Small intestine (tissue), 7 donors: ENCODE results near the gene RAB18. TPM values are rescaled to one million over a fixed set of nuclear protein-coding genes. Genes with fewer than 3 reads are reported as not detected.

Source experiments
- DNase-seq, 2 donors: peaks; one replicate each; pipeline versions ENCODE4 v3.0.0 to v3.0.0-alpha.2; 2013
- FAIRE-seq: peaks from 2 replicates; lab custom pipeline; 2012; peaks lifted over from hg19 to GRCh38; lab: Jason Lieb, UNC
- H3K27ac ChIP-seq, 3 donors: one replicate each; pipeline ENCODE4 v1.5.1; 2013; ENCODE audit warnings: low read length in 2 of 3, mild to moderate bottlenecking in 2 of 3, control low read depth in 1 of 3, inconsistent platforms in 1 of 3, low read depth in 1 of 3, moderate library complexity in 1 of 3
- H3K27me3 ChIP-seq, 3 donors: one replicate each; pipeline ENCODE4 v1.6.1; 2013; ENCODE audit warnings: low read length in 3 of 3, inconsistent platforms in 1 of 3; ENCODE audit not compliant: control insufficient read depth in 3 of 3, insufficient read depth in 3 of 3
- H3K36me3 ChIP-seq, 3 donors: one replicate each; pipeline ENCODE4 v1.6.1; 2013; ENCODE audit warnings: low read length in 3 of 3, inconsistent platforms in 1 of 3, low read depth in 1 of 3, mild to moderate bottlenecking in 1 of 3, moderate library complexity in 1 of 3; ENCODE audit not compliant: control insufficient read depth in 3 of 3, insufficient read depth in 2 of 3
- H3K4me1 ChIP-seq, 3 donors: one replicate each; pipeline ENCODE4 v1.6.1; 2013; ENCODE audit warnings: low read length in 2 of 3, inconsistent platforms in 1 of 3, low read depth in 1 of 3, mild to moderate bottlenecking in 1 of 3, moderate library complexity in 1 of 3; ENCODE audit not compliant: control insufficient read depth in 3 of 3, insufficient read depth in 2 of 3
- H3K4me3 ChIP-seq, 3 donors: one replicate each; pipeline ENCODE4 v1.5.1; 2013; ENCODE audit warnings: low read length in 3 of 3, control low read depth in 1 of 3, inconsistent platforms in 1 of 3, low read depth in 1 of 3, mild to moderate bottlenecking in 1 of 3, moderate library complexity in 1 of 3
- H3K9me3 ChIP-seq, 2 donors: one replicate each; pipeline ENCODE4 v1.6.1; 2013; ENCODE audit warnings: low read depth in 1 of 2, low read length in 1 of 2; ENCODE audit not compliant: control insufficient read depth in 2 of 2, insufficient read depth in 1 of 2
- whole genome bisulfite sequencing, 3 donors: extraction: QIAGEN DNeasy Blood & Tissue Kit; methylation state at CpG; one replicate each; pipeline ENCODE4 v1.1.7; 2013; 5-methylcytosine and 5-hydroxymethylcytosine counted together
- polyA plus RNA-seq, 4 donors: library from polyadenylated mRNA; stranded (reverse) in 3 of 4; unstranded in 1 of 4; fragments of 200-250 nt in 3 of 4; fragments of 120-200 nt in 1 of 4; gene quantifications; one replicate each; pipeline versions ENCODE4 v1.2.1 to v1.2.3, GENCODE V29; 2013
- donor health status: healthy with polysubstance abuse.
- donor health status: control.
- donor health status: control.
- donor health status: Bipolar disorder and iron deficiency.
- donor health status: healthy.

The RAB18 gene
- polyA plus RNA-seq, 4 donors: 28.4 to 66.4 (median 37.3) TPM

- Histone ChIP-seq H3K27ac (no peak overlapping the region), H3K9me3 (no peaks in the 10 kb centered on the region), H3K27me3 (peaks cover 0 to 4% (median 0%) of the 10 kb centered on the region in 3 donors), H3K4me1 (peaks cover 2 to 12% (median 9%) of the 10 kb centered on the region in 3 donors), H3K4me3 (no peak overlapping the region), H3K36me3 (peaks cover under 1 to 5% (median 2%) of the 10 kb centered on the region in 3 donors)
- no peak for FAIRE-seq
- WGBS, 3 donors: 71 to 76% (median 75%) methylated on average over 4 of the region's 4 CpGs
- no peak for DNase-seq
These were observed 2.2 kb downstream of the RAB18 start for GRCh38 chr10:27506280-27506679.

DNA sequence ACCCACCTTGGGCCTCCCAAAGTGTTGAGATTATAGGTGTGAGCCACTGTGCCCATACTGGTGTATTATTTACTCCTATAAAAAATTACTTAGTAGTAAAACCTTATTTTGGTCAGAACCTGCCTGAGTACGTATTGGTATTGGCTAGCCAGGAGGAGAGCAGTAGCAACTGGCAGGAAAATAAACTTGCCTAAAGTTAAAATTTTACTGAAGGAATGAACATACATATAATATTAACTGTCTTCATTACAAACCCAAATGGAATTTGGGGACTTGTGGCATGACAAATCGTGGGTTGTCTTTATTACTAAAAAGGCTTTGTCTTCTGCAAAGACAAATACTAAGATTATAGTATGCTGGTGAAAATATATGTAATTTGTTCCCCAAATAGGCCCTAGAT, 8.4 kb downstream of the RAB18 start:
- H3K27me3 ChIP-seq: no peaks in the 10 kb centered on the region
- no peaks in the 10 kb centered on the region for H3K4me1 ChIP-seq
- H3K9me3 ChIP-seq: no peaks in the 10 kb centered on the region
- 66 to 78% (median 72%) methylated on average over 2 of the region's 2 CpGs for WGBS, 3 donors
- H3K36me3 ChIP-seq: peaks cover 4 to 24% (median 4%) of the 10 kb centered on the region in 3 donors
- FAIRE-seq (no peak), DNase-seq (no peak)
- no peak overlapping the region for H3K4me3 ChIP-seq
- no peak overlapping the region for H3K27ac ChIP-seq

GRCh38 chr10:27513451-27514191, 9.5 kb downstream of the RAB18 start:
- no peak overlapping the region for H3K27ac ChIP-seq
- FAIRE-seq: no peak
- no peaks in the 10 kb centered on the region for H3K4me1 ChIP-seq
- no peak for DNase-seq
- no peak overlapping the region for H3K4me3 ChIP-seq
- 53 to 71% (median 63%) methylated on average over 3 of the region's 3 CpGs for WGBS, 3 donors
- H3K9me3 ChIP-seq: no peaks in the 10 kb centered on the region
- H3K27me3 ChIP-seq: no peaks in the 10 kb centered on the region
- peaks cover 4 to 23% (median 4%) of the 10 kb centered on the region in 3 donors for H3K36me3 ChIP-seq

DNA sequence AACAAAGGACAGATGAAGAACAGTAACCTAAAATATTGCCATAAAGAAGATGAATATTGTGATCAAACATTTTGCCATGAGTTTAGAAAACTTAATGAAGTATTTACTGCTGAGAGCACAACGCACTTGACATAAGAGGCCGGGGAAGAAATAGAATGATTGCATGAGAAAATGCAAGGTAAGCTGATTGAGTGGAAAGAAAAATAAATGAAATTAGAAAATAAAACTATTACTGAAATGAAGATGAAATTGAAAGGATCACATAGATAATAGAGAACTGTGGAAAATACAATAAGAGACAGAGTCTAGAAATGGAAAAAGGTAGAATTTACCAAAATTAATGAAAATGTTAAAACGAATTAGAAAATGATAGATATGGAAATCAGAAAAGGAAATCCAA, 10.1 kb downstream of the RAB18 start:
- Histone ChIP-seq H3K36me3 (peaks cover 4 to 23% (median 4%) of the 10 kb centered on the region in 3 donors), H3K4me3 (no peak overlapping the region), H3K4me1 (no peaks in the 10 kb centered on the region), H3K9me3 (no peaks in the 10 kb centered on the region), H3K27ac (no peak overlapping the region), H3K27me3 (no peaks in the 10 kb centered on the region)
- FAIRE-seq (peak; percentile 36), DNase-seq (no peak)
- WGBS, 3 donors: 87 to 95% (median 88%) methylated on average over 3 of the region's 3 CpGs

DNA sequence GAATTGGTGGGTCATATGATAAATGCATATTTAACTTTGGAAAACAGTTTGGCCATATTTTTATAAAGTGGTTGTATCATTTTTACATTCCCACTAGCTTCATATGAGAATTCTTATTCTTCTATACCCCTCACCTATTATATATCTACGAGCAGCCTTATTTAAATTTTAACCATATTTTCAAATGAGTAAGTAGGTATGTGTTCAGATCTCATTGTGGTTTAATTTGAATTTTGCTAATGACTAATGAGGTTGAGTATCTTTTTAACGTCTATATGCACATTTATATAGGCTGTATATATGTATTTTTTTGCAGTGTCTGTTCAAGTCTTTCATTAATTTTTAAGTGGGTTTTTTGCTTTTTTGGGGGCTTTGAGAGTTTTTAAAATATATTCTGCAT, 14.2 kb downstream of the RAB18 start:
- Histone ChIP-seq H3K27ac (no peak overlapping the region), H3K36me3 (peaks cover 2 to 10% (median 2%) of the 10 kb centered on the region in 3 donors), H3K27me3 (no peaks in the 10 kb centered on the region), H3K9me3 (no peaks in the 10 kb centered on the region), H3K4me3 (no peak overlapping the region), H3K4me1 (peaks cover 0 to 2% (median 0%) of the 10 kb centered on the region in 3 donors)
- FAIRE-seq (peak; percentile 33), DNase-seq (no peak)
- 81 to 89% (median 86%) methylated on average over 2 of the region's 2 CpGs for WGBS, 3 donors

DNA sequence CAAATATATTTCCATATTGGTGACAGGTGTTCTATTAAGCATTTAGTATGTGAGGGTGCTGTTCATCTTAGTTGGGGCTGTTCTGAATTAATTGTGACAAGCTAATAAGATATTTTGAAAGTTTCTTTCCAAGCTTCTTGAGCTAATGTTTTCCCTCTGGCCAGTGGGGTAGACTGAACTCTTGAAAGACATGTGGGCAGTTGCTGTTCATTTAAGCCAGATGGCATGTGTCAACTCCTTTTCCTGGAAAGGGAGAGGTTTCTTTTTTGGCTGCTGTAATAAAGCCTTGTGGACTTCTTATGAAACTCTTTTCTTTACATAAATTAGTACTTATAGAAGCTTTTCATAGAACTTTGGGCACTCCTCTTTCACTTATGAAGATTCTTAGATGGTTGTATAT, 21.7 kb downstream of the RAB18 start:
- Histone ChIP-seq H3K9me3 (no peaks in the 10 kb centered on the region), H3K4me1 (peaks cover 0 to 5% (median 0%) of the 10 kb centered on the region in 3 donors), H3K36me3 (peaks cover 0 to 7% (median 0%) of the 10 kb centered on the region in 3 donors), H3K4me3 (no peak overlapping the region), H3K27me3 (no peaks in the 10 kb centered on the region), H3K27ac (no peak overlapping the region)
- DNase-seq: no peak
- no peak for FAIRE-seq

- FAIRE-seq (no peak), DNase-seq (no peak)
- Histone ChIP-seq H3K4me3 (no peak overlapping the region), H3K36me3 (peaks cover 0 to 7% (median 0%) of the 10 kb centered on the region in 3 donors), H3K9me3 (no peaks in the 10 kb centered on the region), H3K4me1 (peaks cover 0 to 5% (median 0%) of the 10 kb centered on the region in 3 donors), H3K27ac (no peak overlapping the region), H3K27me3 (no peaks in the 10 kb centered on the region)
- 87 to 98% (median 94%) methylated on average over 3 of the region's 3 CpGs for WGBS, 3 donors
These were observed 22.1 kb downstream of the RAB18 start for GRCh38 chr10:27526242-27526641.

- Histone ChIP-seq H3K4me1 (peaks cover 0 to 3% (median 0%) of the 10 kb centered on the region in 3 donors), H3K9me3 (no peaks in the 10 kb centered on the region), H3K4me3 (no peak overlapping the region), H3K36me3 (peaks cover 0 to 7% (median 0%) of the 10 kb centered on the region in 3 donors), H3K27me3 (no peaks in the 10 kb centered on the region), H3K27ac (no peak overlapping the region)
- FAIRE-seq (no peak), DNase-seq (no peak)
- WGBS, 3 donors: 85 to 97% (median 97%) methylated on average over 6 of the region's 6 CpGs
These were observed 23.7 kb downstream of the RAB18 start for GRCh38 chr10:27527666-27528295.
